Glutamatergic neuron (in vitro differentiated cells): Measurements from ENCODE around the gene NOTUM. TPM values are rescaled to one million over a fixed set of nuclear protein-coding genes. Genes with fewer than 3 reads are reported as not detected.

ENCODE experiments used
- DNase-seq: peaks from one replicate; pipeline ENCODE4 v3.0.0; 2022
- H3K27ac Mint-ChIP-seq: one replicate; pipeline ENCODE4 v1.8.0; 2020; ENCODE audit warnings: mild to moderate bottlenecking, mixed read lengths, inconsistent platforms; ENCODE audit not compliant: unreplicated experiment
- H3K27me3 Mint-ChIP-seq: one replicate; pipeline ENCODE4 v1.8.0; 2020; ENCODE audit warnings: mild to moderate bottlenecking, moderate library complexity, mixed read lengths, inconsistent platforms; ENCODE audit not compliant: unreplicated experiment
- H3K36me3 Mint-ChIP-seq: one replicate; pipeline ENCODE4 v1.8.0; 2020; ENCODE audit warnings: mild to moderate bottlenecking, mixed read lengths, inconsistent platforms; ENCODE audit not compliant: unreplicated experiment
- H3K4me1 Mint-ChIP-seq: one replicate; pipeline ENCODE4 v1.8.0; 2020; ENCODE audit warnings: mild to moderate bottlenecking, low read depth, mixed read lengths, inconsistent platforms; ENCODE audit not compliant: unreplicated experiment
- H3K4me3 Mint-ChIP-seq: one replicate; pipeline ENCODE4 v1.8.0; 2020; ENCODE audit warnings: mild to moderate bottlenecking, mixed read lengths, inconsistent platforms; ENCODE audit not compliant: unreplicated experiment
- H3K9me3 Mint-ChIP-seq: one replicate; pipeline ENCODE4 v1.8.0; 2020; ENCODE audit warnings: mild to moderate bottlenecking, moderate library complexity, mixed read lengths, inconsistent platforms; ENCODE audit not compliant: unreplicated experiment
- total RNA-seq: library from RNA; stranded (reverse); fragmentation: NEBNext Ultra II Directional; extraction: Animal tissue kit (Norgen Biotek cat#: 25700); gene quantifications from one replicate; pipeline ENCODE4 v1.2.1, GENCODE V29; 2021; ENCODE audit not compliant: unreplicated experiment
- TF ChIP-seq, protein P1 (sequence below): fragments of 200-600 bp; sonication (generic); IDR thresholded peaks from one replicate; pipeline ENCODE4 v1.5.0; 2021; ENCODE audit not compliant: partially characterized antibody, unreplicated experiment

Gene NOTUM
- total RNA-seq, 1 donor from 2014 or later = 39.8 TPM

DNA sequence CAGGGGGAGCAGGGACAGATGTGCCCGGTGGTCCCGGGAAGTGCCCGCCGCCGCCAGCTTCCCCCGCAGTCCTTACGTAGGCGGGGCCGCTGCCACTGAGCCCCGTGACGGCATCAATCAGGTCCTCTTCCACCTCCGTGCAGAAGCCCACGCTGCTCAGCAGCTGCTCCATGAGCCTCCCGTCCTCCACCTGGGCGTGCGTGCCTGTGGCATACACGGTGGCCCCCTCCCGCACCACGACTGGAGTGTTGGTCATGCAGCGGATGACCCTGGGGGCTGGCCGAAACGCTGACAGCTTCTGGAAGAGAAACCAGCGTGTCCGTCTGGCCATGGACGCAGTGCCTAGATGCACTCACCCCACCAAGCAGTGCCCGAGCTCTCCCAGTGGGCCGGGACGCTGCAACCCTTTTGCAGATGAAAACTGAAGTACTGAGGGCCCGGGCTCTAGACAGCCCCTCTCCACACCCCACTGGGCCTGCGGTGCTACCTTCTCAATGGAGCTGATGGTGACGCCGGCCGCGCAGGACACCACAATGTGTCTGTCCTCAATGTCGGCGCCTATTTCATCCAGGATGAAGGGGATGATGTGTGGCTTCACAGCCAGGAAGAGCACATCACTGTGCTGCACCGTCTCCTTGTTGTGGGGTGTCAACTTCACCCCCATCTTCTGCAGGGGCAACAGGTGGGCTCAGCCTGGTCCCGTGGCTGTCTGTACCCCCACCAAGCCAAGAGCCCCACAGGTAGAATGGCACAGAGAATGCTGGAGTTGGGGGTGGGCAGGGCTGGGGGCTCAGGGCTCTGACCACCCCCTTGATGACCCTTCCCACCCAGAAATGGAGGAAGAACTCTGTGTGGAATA, 25.9 kb downstream of the NOTUM start:
- Mint-ChIP-seq H3K9me3 (peaks cover 4% of the 10 kb centered on the region), H3K27me3 (peaks cover 15% of the 10 kb centered on the region), H3K27ac (no peak overlapping the region), H3K4me1 (peaks cover 20% of the 10 kb centered on the region), H3K4me3 (peak overlapping the region; percentile 85), H3K36me3 (no peaks in the 10 kb centered on the region)
- DNase-seq = no peak
- TF ChIP-seq, protein P1, sequence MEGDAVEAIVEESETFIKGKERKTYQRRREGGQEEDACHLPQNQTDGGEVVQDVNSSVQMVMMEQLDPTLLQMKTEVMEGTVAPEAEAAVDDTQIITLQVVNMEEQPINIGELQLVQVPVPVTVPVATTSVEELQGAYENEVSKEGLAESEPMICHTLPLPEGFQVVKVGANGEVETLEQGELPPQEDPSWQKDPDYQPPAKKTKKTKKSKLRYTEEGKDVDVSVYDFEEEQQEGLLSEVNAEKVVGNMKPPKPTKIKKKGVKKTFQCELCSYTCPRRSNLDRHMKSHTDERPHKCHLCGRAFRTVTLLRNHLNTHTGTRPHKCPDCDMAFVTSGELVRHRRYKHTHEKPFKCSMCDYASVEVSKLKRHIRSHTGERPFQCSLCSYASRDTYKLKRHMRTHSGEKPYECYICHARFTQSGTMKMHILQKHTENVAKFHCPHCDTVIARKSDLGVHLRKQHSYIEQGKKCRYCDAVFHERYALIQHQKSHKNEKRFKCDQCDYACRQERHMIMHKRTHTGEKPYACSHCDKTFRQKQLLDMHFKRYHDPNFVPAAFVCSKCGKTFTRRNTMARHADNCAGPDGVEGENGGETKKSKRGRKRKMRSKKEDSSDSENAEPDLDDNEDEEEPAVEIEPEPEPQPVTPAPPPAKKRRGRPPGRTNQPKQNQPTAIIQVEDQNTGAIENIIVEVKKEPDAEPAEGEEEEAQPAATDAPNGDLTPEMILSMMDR = no peak

DNA sequence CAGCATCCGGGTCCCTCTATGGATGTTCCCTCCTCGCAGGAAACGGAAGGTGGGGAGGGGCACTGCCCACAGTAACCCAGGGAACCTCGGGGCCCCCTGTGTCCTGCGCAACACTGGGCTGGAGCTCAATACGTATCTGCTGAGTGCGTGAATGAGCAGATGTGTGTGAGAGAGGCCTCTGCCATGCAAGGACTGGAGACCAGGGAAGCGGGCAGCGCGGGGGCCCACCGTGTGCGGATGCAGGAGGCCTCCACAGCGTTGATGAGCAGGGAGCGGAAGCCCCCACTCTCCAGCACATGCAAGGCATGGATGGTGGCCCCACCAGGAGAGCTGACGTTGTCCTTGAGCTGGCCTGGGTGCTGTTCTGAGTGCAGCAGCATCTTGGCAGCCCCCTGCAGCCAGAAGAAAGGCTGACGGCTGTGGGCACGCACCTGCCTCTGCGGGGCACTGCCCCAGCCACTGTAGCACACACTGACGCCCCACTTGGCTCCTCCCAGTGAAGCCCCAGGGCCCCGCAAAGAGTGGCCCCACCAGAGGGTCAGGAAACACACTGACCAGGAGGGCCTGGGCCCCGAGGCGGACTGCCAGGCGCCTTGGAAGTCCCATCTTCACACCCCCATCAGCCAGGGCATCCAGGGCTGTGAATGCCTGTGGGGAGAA, 26.8 kb downstream of the NOTUM start:
- Mint-ChIP-seq H3K27ac (no peak overlapping the region), H3K36me3 (no peaks in the 10 kb centered on the region), H3K27me3 (peaks cover 15% of the 10 kb centered on the region), H3K9me3 (peaks cover 4% of the 10 kb centered on the region), H3K4me1 (peaks cover 20% of the 10 kb centered on the region), H3K4me3 (no peak overlapping the region)
- TF ChIP-seq, protein P1 = no peak
- no peak for DNase-seq

DNA sequence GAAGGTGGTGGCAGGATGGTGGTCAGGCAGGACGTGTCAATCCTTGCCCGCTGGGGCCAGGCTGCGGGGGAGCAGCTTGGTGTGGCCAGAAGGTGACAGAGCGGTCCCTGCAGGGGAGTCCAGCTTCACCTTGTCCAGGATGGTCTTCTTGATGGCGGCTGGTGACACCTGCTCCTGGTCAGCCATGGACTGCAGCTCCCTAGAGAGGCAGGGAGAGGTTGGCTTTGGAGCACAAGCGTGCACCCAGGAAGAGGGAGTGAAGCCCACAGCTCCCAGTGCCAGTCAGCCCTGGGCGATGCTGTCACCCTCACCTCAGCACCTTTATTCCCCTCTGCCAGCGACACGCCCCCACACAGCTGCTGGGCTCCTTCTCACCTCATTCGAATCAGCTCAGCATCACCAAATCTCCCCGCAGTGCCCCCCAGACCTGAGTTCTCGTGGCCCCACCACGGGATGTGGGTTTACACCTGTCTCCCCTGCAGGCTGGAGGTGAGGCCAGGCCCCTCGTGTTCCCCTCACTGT, 27.7 kb downstream of the NOTUM start:
- peaks cover 11% of the 10 kb centered on the region for H3K4me1 Mint-ChIP-seq
- H3K9me3 Mint-ChIP-seq = peaks cover 2% of the 10 kb centered on the region
- TF ChIP-seq, protein P1 = no peak
- H3K27me3 Mint-ChIP-seq = peaks cover 14% of the 10 kb centered on the region
- no peaks in the 10 kb centered on the region for H3K36me3 Mint-ChIP-seq
- H3K4me3 Mint-ChIP-seq = peak overlapping the region; percentile 57
- DNase-seq = no peak
- no peak overlapping the region for H3K27ac Mint-ChIP-seq

DNA sequence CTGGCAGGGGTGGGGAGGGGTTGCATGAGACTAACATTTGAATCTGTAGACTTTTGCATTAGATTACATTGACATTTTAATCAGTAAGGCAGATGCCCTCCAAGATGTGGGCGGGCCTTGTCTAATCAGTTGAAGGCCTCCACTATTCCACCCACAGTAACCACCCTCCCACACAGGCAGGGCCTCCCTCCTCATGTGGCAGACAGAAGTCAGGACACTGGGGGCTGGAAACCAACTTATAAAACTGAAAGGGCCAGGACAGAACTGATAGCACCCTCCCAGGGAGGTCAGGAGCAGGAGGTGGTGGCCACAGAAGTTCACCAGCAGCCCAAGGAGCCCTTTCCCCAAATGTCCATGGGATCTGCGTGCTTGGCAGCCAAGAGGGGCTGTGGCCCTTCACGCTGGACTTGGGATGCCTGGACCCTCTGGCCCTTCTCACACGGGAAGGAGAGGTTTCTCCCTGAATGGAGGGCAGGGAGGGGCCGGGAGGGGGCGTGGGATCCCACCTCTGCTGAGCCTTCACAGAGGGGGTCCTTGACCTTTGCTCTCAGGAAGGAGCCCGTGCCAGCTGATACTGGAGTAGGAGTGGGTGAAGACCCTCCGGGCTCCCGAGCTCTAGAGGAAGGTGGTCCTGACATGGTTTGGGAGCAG, 28.5 kb downstream of the NOTUM start:
- TF ChIP-seq, protein P1 = no peak
- DNase-seq = no peak
- Mint-ChIP-seq H3K4me3 (no peak overlapping the region), H3K27me3 (peaks cover 12% of the 10 kb centered on the region), H3K4me1 (peaks cover 10% of the 10 kb centered on the region), H3K36me3 (no peaks in the 10 kb centered on the region), H3K27ac (no peak overlapping the region), H3K9me3 (no peaks in the 10 kb centered on the region)
